GM18907 (cell line): Measurements from ENCODE around the gene TMEM100.

ENCODE experiments used
- ATAC-seq: cut with Tn5 transposase; IDR thresholded peaks from one replicate; pipeline ENCODE4 v1.9.1; 2021; ENCODE audit warnings: mild to moderate bottlenecking, moderate library complexity; ENCODE audit not compliant: unreplicated experiment

Gene TMEM100, protein sequence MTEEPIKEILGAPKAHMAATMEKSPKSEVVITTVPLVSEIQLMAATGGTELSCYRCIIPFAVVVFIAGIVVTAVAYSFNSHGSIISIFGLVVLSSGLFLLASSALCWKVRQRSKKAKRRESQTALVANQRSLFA

GRCh38 chr17:55722742-55723487, at the start of gene TMEM100:
Gene TMEM100 (minus strand): TSS chr17:55722864. CDS start chr17:55721070, 1,794 bp downstream.
- ATAC-seq = no peak

GRCh38 chr17:55772086-55772485, 49.4 kb upstream of the TMEM100 start:
- ATAC-seq = no peak

GRCh38 chr17:55770196-55770870, 47.7 kb upstream of the TMEM100 start:
- no peak for ATAC-seq

GRCh38 chr17:55769625-55770000, 46.9 kb upstream of the TMEM100 start:
- no peak for ATAC-seq

DNA sequence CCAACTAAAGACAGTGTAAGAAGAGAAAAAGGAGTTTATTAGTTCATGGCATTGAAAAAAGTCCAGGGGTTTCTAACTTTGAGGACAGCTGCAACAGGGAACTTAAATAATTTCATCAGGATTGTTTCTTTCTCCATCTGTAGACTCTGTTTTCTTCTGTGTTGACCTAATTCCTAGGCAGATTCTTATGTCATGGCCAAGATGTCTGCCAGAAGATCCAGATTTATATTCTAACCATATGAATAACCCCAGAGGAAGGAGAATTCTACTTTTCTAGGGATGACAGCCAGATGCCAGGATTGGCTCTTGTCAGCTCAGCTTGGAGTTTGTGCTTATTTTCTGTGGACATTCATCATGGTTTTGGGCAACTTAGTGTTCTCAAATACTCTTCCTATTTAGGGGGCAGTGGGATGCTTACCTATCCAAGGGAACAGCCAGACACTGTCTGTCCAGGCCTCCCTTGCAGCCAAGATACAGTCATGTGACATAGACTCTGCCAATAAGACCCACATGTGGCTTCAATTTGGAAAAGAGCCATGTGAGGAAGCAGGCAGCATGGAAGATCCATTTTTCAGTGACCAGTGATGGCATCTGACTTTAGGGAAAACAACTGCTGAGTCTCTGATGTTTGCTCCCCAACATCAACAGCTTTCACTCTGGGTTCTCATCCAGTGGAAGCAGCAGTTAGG, 46.4 kb upstream of the TMEM100 start:
- no peak for ATAC-seq

GRCh38 chr17:55765472-55765871, 42.8 kb upstream of the TMEM100 start:
- no peak for ATAC-seq

- ATAC-seq = no peak
Measured at GRCh38 chr17:55764610-55765009, 41.9 kb upstream of the TMEM100 start.

GRCh38 chr17:55763856-55764255, 41.2 kb upstream of the TMEM100 start:
- no peak for ATAC-seq

DNA sequence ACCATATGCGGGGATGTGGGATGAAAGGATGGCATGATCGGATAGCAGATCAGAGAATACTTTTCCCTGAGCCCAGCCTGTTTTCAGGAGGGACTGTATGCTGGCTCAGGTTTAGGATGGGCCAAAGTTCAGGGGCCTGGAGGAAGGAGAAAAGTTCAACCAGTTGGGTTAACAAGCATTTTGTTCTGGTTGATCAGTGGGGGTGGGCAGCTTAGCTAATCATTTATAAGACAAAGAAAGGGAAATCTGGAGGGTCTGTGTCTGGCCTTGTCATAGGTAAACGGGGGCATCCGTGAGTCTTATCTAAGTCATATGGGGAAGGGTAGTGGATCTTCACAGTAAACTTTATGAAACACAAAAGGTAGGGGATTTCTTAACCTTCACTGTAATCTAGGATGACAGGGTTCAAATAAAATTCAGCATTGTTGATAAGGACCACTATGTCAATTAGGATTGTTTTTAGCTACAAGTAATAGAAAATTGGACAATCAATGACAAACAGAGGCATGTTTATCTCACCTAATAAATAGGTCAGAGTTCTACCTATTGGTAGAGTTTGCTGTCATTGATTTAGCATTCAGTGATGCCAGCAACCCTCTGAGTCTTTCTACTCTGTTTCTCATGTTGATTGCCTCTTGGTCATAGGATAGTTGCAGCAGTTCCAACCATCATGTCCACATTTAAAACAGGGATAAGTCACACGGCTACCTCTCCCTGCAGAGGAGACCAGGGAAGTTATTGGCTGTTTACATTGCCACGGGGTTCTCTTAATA, 39.6 kb upstream of the TMEM100 start:
- ATAC-seq = no peak

GRCh38 chr17:55760643-55761355, 38.1 kb upstream of the TMEM100 start:
- no peak for ATAC-seq

- ATAC-seq = no peak
Measured at GRCh38 chr17:55758171-55758570, 35.5 kb upstream of the TMEM100 start.

- ATAC-seq = no peak
Measured at GRCh38 chr17:55757659-55758058, 35.0 kb upstream of the TMEM100 start.

DNA sequence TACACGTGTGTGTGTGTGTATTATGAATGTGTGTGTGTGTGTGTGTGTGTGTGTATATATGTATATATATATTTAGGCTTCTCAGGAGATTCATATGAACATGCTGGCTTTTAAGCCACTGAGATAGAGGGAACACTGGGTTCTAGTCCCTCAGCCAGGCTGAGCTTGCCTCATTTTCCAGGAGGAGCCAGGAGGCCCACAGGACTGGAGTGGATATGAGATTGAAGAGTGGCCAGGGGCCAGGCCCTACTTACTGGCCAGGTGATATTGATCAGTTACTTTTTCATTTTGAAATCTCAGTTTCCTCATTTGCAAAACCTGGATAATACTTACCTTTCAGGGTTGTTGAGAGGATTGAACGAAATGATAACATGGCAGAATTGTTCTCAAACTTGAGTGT, 34.0 kb upstream of the TMEM100 start:
- no peak for ATAC-seq

GRCh38 chr17:55751720-55752250, 29.1 kb upstream of the TMEM100 start:
- ATAC-seq = no peak

DNA sequence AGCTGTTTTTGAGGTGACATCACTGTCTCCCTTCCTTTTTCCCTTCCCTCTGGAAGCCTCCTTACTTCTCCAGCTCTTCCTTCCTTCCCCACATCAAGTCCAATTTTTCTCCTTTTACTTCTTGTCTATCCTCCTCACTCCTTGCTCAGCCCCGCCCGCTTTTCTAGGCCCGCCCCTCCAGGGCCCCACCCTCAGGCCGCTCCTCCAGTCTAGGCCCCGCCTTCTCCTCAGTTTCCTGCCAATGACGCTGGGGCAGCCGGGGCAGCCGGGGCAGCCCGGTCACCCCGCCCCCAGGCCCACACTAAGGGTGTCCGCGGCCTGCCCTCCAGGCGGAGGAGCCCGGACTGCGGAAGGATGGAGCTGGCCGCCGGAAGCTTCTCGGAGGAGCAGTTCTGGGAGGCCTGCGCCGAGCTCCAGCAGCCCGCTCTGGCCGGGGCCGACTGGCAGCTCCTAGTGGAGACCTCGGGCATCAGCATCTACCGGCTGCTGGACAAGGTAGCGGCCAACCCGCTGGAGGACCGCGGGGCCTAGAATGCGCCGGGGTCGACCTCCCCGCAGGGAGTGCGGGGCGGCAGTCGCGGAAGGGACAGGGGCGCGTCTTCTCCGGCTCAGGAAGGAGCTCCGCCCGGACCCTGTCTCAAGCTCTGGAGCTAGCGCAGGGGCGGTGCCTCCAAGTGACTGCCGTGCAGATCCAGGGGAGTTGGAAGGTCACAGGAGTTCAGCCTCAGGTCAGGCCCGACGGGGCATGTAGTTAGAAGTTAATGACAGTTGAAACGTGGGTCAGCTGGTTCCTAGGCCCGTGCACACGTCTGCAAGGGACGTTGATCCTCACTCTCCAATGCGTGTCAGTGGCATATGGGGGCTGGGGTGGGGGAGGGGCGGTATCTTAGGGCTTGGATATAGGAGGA, 28.3 kb upstream of the TMEM100 start, which contains the start of gene PCTP:
Gene PCTP, plus strand, starts transcription at position 302 of the 908 bp plus-strand sequence. Its CDS starts 53 bp downstream, at position 355.
- ATAC-seq = peak; percentile 99

DNA sequence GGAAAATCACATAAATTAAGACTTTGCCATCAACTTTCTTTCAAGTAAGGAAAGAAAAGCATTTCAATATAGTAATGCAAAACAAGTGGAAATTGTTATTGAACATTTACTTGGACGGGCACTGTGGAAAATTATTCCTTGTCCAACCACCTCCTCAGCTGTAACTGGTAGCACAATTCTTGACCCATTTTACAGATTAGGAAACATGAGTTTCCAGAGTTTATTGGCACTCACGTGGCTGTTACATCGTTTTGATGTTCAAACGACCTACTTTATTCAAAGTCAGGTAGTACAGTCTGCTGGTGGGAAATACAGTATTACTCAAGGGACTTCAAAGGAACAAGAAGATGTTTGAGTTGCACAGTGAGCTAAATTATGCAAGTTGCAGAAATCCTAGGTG, 27.3 kb upstream of the TMEM100 start:
- no peak for ATAC-seq

GRCh38 chr17:55748841-55749240, 26.2 kb upstream of the TMEM100 start:
- ATAC-seq = no peak

DNA sequence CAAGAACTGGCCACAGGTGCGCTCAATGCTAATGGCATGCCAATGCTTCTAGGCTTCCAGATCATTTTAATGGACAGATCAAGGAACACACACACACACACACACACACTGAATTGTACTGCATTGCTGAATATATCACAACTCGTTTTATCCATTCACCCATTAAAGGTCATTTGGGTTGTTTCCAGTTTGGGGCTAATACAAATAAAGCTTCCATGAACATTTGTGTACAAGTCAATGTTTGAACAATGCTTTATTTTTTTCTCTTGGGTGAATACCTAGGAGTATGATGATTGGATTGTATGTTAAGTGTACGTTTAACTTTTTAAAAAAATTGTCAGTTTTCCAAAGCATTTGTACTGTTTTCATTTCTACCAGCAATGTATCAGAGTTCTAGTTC, 24.5 kb upstream of the TMEM100 start:
- no peak for ATAC-seq

DNA sequence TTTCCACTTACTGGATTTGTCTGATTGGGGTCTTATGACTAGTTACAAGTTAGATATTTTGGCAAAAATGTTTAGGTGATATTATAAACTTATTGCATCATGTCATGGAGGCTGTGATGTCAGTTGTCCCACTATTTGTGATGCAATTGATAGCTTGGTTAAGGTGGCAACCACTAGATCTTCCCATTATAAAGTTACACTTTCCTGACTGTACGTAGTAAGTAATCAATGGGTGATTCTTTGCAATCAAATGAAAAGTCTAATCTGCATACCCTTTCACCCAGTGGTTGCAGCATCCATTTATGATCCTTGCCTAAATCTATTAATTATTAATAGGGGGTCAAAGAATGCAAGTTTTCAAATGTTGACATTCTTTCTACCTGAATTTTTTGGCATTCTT, 23.8 kb upstream of the TMEM100 start:
- no peak for ATAC-seq
